Measurements from ENCODE around the gene UBE2Q2.

Gene UBE2Q2

DNA sequence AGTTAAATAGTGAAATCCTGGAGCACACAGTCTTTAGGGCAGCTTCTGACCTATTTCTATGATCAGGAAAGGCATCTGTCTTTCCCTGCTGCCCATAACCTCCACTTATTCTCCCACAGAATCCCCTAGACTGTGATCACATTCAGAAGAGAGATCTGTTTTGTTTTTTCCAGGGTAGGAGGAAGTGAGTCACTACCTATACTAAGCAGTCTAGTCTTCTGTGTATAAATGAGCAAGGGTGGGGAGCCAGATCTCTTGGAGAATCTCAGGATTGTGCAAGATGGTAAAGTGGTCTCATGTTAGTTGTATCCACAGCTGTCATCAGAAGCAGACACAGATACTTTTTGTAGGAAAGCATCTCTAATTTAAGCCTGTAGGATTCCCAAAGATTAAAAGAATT lies 48.6 kb downstream of the UBE2Q2 start:
- Mint-ChIP-seq H3K4me3 (no peak overlapping the region), H3K4me1 (no peaks in the 10 kb centered on the region), H3K9me3 (no peaks in the 10 kb centered on the region), H3K27me3 (ENCODE audit: low read depth, poor library complexity) (peaks cover 4% of the 10 kb centered on the region), H3K36me3 (ENCODE audit: low read depth) (peaks cover 31% of the 10 kb centered on the region), H3K27ac (no peak overlapping the region)
- DNase-seq, result no peak
- TF ChIP-seq, protein P1, sequence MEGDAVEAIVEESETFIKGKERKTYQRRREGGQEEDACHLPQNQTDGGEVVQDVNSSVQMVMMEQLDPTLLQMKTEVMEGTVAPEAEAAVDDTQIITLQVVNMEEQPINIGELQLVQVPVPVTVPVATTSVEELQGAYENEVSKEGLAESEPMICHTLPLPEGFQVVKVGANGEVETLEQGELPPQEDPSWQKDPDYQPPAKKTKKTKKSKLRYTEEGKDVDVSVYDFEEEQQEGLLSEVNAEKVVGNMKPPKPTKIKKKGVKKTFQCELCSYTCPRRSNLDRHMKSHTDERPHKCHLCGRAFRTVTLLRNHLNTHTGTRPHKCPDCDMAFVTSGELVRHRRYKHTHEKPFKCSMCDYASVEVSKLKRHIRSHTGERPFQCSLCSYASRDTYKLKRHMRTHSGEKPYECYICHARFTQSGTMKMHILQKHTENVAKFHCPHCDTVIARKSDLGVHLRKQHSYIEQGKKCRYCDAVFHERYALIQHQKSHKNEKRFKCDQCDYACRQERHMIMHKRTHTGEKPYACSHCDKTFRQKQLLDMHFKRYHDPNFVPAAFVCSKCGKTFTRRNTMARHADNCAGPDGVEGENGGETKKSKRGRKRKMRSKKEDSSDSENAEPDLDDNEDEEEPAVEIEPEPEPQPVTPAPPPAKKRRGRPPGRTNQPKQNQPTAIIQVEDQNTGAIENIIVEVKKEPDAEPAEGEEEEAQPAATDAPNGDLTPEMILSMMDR (IDR thresholded peaks at IDR 0.05), result no peak

DNA sequence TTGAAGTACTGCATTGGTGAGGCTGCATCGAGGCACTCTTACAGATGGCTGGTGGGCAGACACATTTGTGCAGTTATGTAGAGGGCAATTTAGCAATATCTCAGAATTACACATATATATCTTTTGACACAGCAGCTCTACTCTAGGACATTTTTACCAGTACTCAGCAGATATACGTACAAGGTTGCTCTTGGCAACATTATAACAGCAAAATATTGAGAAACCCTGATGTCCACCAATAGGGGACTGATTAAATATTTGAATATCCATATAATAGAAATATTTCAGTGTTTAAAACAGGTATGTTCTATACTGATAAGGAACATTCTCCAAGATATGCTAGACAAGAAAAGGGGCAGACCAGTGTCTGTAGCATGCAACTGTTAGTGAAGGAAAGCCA lies 52.5 kb downstream of the UBE2Q2 start:
- Mint-ChIP-seq H3K4me1 (no peaks in the 10 kb centered on the region), H3K4me3 (no peak overlapping the region), H3K36me3 (ENCODE audit: low read depth) (peaks cover 24% of the 10 kb centered on the region), H3K27me3 (ENCODE audit: low read depth, poor library complexity) (peaks cover 4% of the 10 kb centered on the region), H3K27ac (no peak overlapping the region), H3K9me3 (no peaks in the 10 kb centered on the region)
- DNase-seq, result no peak
- TF ChIP-seq, protein P1 (IDR thresholded peaks at IDR 0.05), result no peak

DNA sequence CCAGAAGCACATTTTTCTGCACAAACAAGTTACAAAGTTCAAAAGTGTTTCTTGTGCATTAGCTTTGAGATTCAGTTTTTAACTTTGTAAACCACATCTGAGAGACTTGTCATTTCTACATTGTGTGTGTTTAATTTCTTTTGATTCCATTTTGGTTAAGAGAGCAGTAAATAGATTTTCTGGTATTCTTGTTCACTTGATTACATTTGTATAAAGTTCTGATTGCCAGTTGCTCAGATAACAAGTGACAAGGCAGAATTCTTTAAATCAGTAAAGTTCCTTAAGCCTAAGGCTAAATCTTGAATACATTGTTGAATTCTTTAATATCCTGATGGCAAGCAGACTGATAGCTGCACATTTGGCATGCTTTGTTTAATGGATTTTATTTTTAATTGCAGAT lies 57.3 kb downstream of the UBE2Q2 start:
- H3K9me3 Mint-ChIP-seq, result no peaks in the 10 kb centered on the region
- no peak overlapping the region for H3K27ac Mint-ChIP-seq
- H3K36me3 Mint-ChIP-seq (ENCODE audit: low read depth), result peaks cover 14% of the 10 kb centered on the region
- peaks cover 5% of the 10 kb centered on the region for H3K27me3 Mint-ChIP-seq (ENCODE audit: low read depth, poor library complexity)
- H3K4me1 Mint-ChIP-seq, result peaks cover 31% of the 10 kb centered on the region
- DNase-seq, result no peak
- TF ChIP-seq, protein P1 (IDR thresholded peaks at IDR 0.05), result no peak
- H3K4me3 Mint-ChIP-seq, result no peak overlapping the region

DNA sequence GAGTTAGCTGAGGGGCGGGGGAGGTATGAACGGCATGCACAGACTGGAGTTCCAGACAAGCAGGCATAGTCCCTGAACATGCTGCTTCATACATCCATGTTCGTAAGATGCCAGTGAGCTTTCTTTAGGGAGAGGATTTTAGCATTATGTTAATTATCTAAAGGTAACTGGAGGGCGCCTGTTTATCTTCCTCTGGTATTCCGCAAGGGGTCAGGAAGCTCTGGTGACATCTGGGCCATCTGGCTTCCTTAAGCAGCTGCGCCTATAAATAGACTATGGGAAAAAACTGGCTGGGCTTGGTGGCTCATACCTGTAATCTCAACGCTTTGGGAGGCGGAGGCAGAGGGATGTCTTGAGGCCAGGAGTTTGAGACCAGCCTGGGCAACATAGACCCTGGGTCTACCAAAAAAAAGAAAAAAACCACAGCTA lies 58.9 kb downstream of the UBE2Q2 start:
- Mint-ChIP-seq H3K4me3 (peak overlapping the region; percentile 81), H3K4me1 (peaks cover 36% of the 10 kb centered on the region), H3K27me3 (ENCODE audit: low read depth, poor library complexity) (peaks cover 5% of the 10 kb centered on the region), H3K9me3 (no peaks in the 10 kb centered on the region), H3K36me3 (ENCODE audit: low read depth) (peaks cover 18% of the 10 kb centered on the region), H3K27ac (peak overlapping the region; percentile 65)
- TF ChIP-seq, protein P1 (IDR thresholded peaks at IDR 0.05), result no peak
- DNase-seq, result no peak

DNA sequence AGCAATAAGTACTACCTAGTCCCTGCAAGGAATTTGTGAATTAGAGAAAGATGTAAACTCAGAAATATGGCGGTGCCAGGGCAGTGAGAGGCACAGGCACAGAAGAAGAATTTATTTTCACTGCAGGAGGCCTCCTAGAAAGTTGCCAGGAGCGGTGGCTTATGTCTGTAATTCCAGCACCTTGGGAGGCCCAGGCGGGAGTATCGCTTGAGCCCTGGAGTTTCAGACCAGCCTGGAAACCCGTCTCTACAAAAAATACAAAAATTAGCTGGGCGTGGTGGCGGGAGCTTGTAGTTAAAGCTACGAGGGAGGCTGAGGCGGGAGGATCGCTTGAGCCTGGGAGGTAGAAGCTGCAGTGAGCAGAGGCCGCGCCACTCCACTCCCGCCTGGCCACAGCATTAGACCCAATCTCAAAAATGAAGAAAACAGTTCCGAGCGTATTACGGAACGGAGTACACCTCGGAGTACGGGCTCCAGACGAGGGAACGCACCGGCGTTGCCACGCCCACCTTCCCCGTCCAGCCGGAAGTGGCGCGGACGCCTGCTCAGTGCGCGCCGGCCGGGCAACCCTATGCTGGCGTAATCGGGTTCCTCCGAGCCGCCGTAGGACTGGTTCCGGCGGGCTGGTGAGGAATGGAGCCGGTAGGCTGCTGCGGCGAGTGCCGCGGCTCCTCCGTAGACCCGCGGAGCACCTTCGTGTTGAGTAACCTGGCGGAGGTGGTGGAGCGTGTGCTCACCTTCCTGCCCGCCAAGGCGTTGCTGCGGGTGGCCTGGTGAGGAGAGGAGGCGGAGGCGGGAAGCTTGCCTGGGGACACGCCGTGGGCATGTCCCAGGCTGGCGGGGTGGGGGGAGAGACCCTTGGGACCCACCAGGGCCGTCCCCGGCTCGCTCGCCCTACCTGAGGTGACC lies 60.3 kb downstream of the UBE2Q2 start, which contains the start of gene FBXO22:
TSS of gene FBXO22 (plus strand) at position 548 of the 909 bp plus-strand sequence. CDS start at position 634, 86 bp downstream.
- peak within 1 kb of the TSS; percentile 98 for H3K27ac Mint-ChIP-seq
- peaks cover 5% of the 10 kb centered on the region for H3K27me3 Mint-ChIP-seq (ENCODE audit: low read depth, poor library complexity)
- H3K9me3 Mint-ChIP-seq, result no peaks in the 10 kb centered on the region
- H3K4me3 Mint-ChIP-seq, result peak within 1 kb of the TSS; percentile 99
- H3K36me3 Mint-ChIP-seq (ENCODE audit: low read depth), result peaks cover 18% of the 10 kb centered on the region
- peaks cover 36% of the 10 kb centered on the region for H3K4me1 Mint-ChIP-seq
- TF ChIP-seq, protein P1 (IDR thresholded peaks at IDR 0.05), result no peak
- peak; percentile 92 for DNase-seq
